Measurements from ENCODE around the gene IL32.

IL32 gene

GRCh38 chr16:3029491-3030221 is 35.8 kb upstream of the IL32 start:
- H3K4me3 ChIP-seq (ENCODE audit: low read length) = no peak overlapping the region
- DNase-seq = no peak
- H3K27ac ChIP-seq (ENCODE audit: low read length) = no peak overlapping the region

DNA sequence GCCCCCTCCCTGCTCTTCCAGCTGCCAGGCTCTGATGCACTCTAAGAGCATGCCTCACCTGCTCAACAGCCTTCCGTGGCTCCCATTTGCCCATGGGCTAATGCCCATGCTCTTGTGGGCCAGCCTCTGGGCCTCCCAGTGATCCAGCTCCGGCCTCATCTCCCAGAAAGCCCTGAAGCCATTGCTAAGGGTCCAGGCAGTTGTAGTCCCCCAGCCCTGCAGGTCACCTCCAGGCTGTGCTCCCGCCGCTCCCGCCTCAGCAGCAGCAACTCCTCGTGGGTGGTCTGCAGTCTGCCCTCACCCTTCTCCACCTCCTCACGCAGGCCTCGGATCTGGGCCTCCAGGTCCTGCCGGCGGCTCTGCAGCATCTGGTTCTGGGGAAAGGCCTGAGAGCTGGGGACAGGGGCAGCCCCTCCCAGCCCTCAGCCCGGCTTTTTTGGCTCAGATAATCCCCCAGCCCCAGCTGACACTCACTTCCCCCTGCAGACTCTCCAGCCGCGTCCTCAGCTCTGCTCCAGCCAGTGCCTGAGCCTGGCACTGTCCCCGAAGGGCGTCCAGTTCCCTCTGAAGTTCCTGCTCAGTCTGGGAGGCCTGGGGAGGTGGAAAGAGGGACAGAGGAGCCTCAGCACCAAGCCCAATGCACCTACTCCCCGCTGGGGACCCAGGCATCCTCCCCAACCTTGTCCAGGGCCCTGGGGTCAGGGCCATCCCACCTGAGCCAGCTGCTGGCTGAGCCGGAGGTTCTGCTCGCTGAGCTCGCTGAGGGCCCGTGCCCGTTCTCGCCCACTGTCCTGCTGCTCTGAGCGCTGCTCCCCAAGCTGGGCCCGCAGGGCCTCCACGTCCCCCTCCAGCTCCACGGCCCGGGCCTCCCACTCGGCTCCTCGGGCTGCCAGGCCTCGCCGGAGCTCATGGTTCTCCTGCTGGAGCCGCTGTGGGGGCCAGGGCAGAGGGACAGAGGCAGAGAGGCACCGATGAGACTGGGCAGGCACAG is 34.9 kb upstream of the IL32 start:
- Histone ChIP-seq H3K4me3 (ENCODE audit: low read length) (no peak overlapping the region), H3K36me3 (replicated peaks; ENCODE audit: insufficient read depth, low read length) (no peaks in the 10 kb centered on the region), H3K9me3 (replicated peaks; ENCODE audit: insufficient read depth, low read length) (no peaks in the 10 kb centered on the region), H3F3A (ENCODE audit: insufficient read depth, low read length) (0 out of 2 replicates have a peak, but pooled peaks cover 6% of the 10 kb centered on the region), H4K20me1 (ENCODE audit: insufficient read depth, low read length) (no peaks in the 10 kb centered on the region), H3K9ac (ENCODE audit: low read length) (no peak overlapping the region), H3K79me2 (ENCODE audit: low read length) (no peaks in the 10 kb centered on the region), H3K27me3 (replicated peaks; ENCODE audit: insufficient read depth, low read length) (peaks cover 74% of the 10 kb centered on the region), H3K27ac (ENCODE audit: low read length) (no peak overlapping the region), H2AFZ (ENCODE audit: low read length) (no peak overlapping the region), H3K4me2 (ENCODE audit: low read depth, low read length) (no peak overlapping the region), H3K4me1 (ENCODE audit: low read length) (peaks cover 4% of the 10 kb centered on the region), H3K9me2 (replicated peaks; ENCODE audit: insufficient read depth, low read length) (no peaks in the 10 kb centered on the region)
- TF ChIP-seq EZH2phosphoT487 (IDR thresholded peaks at IDR 0.05; ENCODE audit: low read length) (no peak), EZH2 (optimal IDR thresholded peaks at IDR 0.05; ENCODE audit: low read depth, low read length) (no peak), CTCF (IDR thresholded peaks at IDR 0.05; ENCODE audit: low read length) (no peak)
- DNase-seq = no peak

More at GRCh38 chr16:3029491-3030221, 35.8 kb upstream of the IL32 start:
- peaks cover 67% of the 10 kb centered on the region for H3K27me3 ChIP-seq (replicated peaks; ENCODE audit: insufficient read depth, low read length)
- no peaks in the 10 kb centered on the region for H3K36me3 ChIP-seq (replicated peaks; ENCODE audit: insufficient read depth, low read length)
- H2AFZ ChIP-seq (ENCODE audit: low read length) = no peak overlapping the region
- H4K20me1 ChIP-seq (ENCODE audit: insufficient read depth, low read length) = no peaks in the 10 kb centered on the region
- no peaks in the 10 kb centered on the region for H3K79me2 ChIP-seq (ENCODE audit: low read length)
- H3F3A ChIP-seq (ENCODE audit: insufficient read depth, low read length) = 0 out of 2 replicates have a peak, but pooled peaks cover 6% of the 10 kb centered on the region
- no peaks in the 10 kb centered on the region for H3K9me3 ChIP-seq (replicated peaks; ENCODE audit: insufficient read depth, low read length)
- no peak overlapping the region for H3K4me2 ChIP-seq (ENCODE audit: low read depth, low read length)
- peaks cover 4% of the 10 kb centered on the region for H3K4me1 ChIP-seq (ENCODE audit: low read length)
- H3K9ac ChIP-seq (ENCODE audit: low read length) = no peak overlapping the region
- TF ChIP-seq CTCF (IDR thresholded peaks at IDR 0.05; ENCODE audit: low read length) = no peak
- no peak for TF ChIP-seq EZH2 (optimal IDR thresholded peaks at IDR 0.05; ENCODE audit: low read depth, low read length)
- no peak for TF ChIP-seq EZH2phosphoT487 (IDR thresholded peaks at IDR 0.05; ENCODE audit: low read length)
- no peaks in the 10 kb centered on the region for H3K9me2 ChIP-seq (replicated peaks; ENCODE audit: insufficient read depth, low read length)

GRCh38 chr16:3032624-3033023 is 32.8 kb upstream of the IL32 start:
- Histone ChIP-seq H3K36me3 (replicated peaks; ENCODE audit: insufficient read depth, low read length) (no peaks in the 10 kb centered on the region), H2AFZ (ENCODE audit: low read length) (no peak overlapping the region), H3K4me3 (ENCODE audit: low read length) (no peak overlapping the region), H4K20me1 (ENCODE audit: insufficient read depth, low read length) (no peaks in the 10 kb centered on the region), H3K79me2 (ENCODE audit: low read length) (no peaks in the 10 kb centered on the region), H3F3A (ENCODE audit: insufficient read depth, low read length) (0 out of 2 replicates have a peak, but pooled peaks cover 4% of the 10 kb centered on the region), H3K9ac (ENCODE audit: low read length) (no peak overlapping the region), H3K4me1 (ENCODE audit: low read length) (peaks cover 4% of the 10 kb centered on the region), H3K27ac (ENCODE audit: low read length) (no peak overlapping the region), H3K27me3 (replicated peaks; ENCODE audit: insufficient read depth, low read length) (peaks cover 90% of the 10 kb centered on the region), H3K4me2 (ENCODE audit: low read depth, low read length) (no peak overlapping the region), H3K9me2 (replicated peaks; ENCODE audit: insufficient read depth, low read length) (no peaks in the 10 kb centered on the region), H3K9me3 (replicated peaks; ENCODE audit: insufficient read depth, low read length) (no peaks in the 10 kb centered on the region)
- no peak for TF ChIP-seq CTCF (IDR thresholded peaks at IDR 0.05; ENCODE audit: low read length)
- no peak for TF ChIP-seq EZH2 (optimal IDR thresholded peaks at IDR 0.05; ENCODE audit: low read depth, low read length)
- no peak for TF ChIP-seq EZH2phosphoT487 (IDR thresholded peaks at IDR 0.05; ENCODE audit: low read length)
- DNase-seq = no peak
